Breast epithelium (tissue), 3 donors: ENCODE measurements around the gene NTSR1.

Experiments used
- POLR2A ChIP-seq: fragments of 450-650 bp; IDR thresholded peaks from one replicate; pipeline ENCODE4 v1.6.1; 2016; ENCODE audit warnings: antibody characterized with exemption, mild to moderate bottlenecking, moderate library complexity
- POLR2AphosphoS5 ChIP-seq, 3 donors: sonication (generic); formaldehyde crosslinking; IDR thresholded peaks; one replicate each; pipeline ENCODE4 v1.6.1; 2017; ENCODE audit warnings: antibody characterized with exemption in 3 of 3
- TF ChIP-seq, protein P1 (sequence below), 3 donors: fragments of 450-650 bp; IDR thresholded peaks; one replicate each; pipeline ENCODE4 v1.5.1; 2016 to 2017; ENCODE audit warnings: antibody characterized with exemption in 3 of 3, mild to moderate bottlenecking in 3 of 3, moderate library complexity in 3 of 3

GRCh38 chr20:62686869-62687830 is 21.5 kb upstream of the NTSR1 start:
- TF ChIP-seq, protein P1, sequence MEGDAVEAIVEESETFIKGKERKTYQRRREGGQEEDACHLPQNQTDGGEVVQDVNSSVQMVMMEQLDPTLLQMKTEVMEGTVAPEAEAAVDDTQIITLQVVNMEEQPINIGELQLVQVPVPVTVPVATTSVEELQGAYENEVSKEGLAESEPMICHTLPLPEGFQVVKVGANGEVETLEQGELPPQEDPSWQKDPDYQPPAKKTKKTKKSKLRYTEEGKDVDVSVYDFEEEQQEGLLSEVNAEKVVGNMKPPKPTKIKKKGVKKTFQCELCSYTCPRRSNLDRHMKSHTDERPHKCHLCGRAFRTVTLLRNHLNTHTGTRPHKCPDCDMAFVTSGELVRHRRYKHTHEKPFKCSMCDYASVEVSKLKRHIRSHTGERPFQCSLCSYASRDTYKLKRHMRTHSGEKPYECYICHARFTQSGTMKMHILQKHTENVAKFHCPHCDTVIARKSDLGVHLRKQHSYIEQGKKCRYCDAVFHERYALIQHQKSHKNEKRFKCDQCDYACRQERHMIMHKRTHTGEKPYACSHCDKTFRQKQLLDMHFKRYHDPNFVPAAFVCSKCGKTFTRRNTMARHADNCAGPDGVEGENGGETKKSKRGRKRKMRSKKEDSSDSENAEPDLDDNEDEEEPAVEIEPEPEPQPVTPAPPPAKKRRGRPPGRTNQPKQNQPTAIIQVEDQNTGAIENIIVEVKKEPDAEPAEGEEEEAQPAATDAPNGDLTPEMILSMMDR (IDR thresholded peaks at IDR 0.05) = no peak
- TF ChIP-seq POLR2A = no peak
- TF ChIP-seq POLR2AphosphoS5 (IDR thresholded peaks at IDR 0.05) = no peak
